GM18861 (cell line): ENCODE data around the gene ZSWIM5.
"Not testable (repeated sequence)": the region's sequence is repeated elsewhere in the genome, so short reads cannot be mapped to it uniquely, and the experiment has no call there.

Experiments
- ATAC-seq: cut with Tn5 transposase; IDR thresholded peaks from one replicate; pipeline ENCODE4 v1.9.1; 2021; ENCODE audit not compliant: unreplicated experiment

ZSWIM5 gene

DNA sequence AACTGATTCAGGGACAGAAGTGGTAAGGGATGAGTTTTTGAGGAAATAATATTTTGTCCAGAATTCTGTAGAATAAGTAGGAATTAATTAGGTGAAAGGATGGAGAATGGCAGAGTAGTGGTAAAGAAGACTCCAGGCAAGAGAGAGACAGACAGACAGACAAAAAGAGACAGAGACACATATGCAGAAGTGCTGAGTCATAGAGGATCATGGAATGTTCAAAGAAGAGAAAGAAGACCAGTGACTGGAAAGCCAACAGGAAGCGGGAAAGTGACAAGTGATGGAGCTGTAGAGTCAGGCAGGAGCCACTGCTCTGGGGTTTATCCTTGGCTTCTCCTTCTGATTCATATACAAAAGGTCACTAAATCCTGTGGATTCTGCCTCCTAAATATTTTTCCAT is 108.5 kb downstream of the ZSWIM5 start:
- no peak for ATAC-seq

DNA sequence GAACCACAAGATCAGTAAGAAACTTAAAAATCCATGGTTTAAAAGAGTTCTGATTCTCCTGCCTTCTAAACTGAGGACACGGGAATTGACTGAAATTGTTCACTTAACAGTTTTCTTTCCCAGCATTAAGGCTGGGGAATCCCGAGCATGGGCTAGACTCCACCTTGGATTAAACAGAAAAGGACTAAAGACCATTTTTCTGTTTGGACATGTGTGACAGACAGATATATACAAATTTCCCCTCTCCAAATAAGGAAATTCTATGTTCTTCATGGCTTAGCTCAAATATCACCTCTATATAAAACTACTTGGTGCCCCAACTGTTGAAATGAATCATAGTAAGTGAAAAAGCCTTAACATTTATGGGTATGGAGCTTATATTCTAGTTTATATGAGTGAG is 109.3 kb downstream of the ZSWIM5 start:
- no peak for ATAC-seq

DNA sequence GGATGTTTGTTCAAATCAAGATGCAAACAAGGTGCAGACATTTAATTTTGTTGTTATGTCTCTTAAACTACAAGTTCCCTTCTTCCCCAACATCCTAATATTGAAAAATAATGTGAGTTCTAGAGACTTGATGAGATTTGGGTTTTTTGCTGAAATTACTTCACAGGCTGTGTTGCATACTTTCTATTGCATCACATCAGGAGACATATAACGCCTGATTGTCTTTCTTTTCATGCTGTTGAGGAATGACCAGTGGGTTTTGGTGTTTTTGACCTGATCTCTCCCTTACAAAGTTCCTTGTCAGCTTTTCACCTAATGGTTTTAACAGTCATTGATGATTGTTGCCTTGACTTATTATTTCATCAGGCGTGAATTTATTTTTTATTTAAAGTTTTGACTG is 111.0 kb downstream of the ZSWIM5 start:
- no peak for ATAC-seq

DNA sequence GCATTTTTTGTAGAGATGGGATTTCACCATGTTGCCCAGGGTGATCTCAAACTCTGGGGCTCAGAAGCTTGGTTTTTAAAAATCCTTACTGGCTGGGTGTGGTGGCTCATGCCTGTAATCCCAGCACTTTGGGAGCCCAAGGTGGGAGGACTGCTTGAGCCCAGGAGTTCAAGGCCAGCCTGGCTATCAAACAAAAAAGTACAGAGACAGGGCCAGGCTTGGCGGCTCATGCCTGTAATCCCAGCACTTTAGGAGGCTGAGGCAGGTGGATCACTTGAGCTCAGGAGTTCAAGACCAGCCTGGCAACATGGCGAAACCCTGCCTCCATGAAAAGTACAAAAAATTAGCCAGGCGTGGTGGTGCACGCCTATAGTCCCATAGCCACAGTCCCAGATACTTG is 112.0 kb downstream of the ZSWIM5 start:
- not testable (repeated sequence) for ATAC-seq

DNA sequence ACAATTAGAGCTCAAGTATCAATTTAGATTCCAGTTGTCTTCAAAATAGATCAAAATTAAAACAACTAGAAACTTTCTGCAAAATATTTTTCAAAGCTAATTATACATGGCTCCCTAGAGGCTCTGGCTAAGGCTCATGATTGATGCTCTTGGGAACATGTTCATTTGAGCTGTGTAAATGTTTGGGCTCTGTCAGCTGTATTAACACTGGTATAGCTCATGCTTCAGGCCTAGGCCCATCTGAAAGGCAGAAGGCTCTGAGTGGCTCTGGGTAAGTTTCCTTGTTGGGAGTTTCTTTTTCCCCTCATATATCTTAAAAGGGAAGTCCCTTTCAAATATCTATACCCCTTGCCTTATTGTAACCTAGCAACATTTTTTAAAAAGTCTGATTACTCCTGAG is 113.1 kb downstream of the ZSWIM5 start:
- ATAC-seq, result no peak

DNA sequence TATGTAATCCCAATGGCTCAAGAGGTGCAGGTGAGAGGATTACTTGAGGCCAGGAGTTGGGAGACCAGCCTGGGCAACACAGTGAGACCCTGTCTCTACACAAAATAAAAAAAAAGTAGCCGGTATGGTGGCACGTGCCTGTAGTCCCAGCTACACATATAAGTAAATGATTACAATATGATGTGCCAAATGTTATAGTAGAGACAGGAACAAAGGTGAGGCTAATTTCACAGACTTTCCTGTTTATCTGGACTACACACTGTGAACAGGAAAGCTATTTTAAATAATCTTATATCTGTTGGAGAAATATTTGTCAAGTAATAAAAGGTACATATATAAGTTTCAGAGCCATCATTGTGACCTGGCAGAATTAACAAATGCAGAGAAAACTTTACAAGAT is 116.7 kb downstream of the ZSWIM5 start:
- ATAC-seq, result no peak

DNA sequence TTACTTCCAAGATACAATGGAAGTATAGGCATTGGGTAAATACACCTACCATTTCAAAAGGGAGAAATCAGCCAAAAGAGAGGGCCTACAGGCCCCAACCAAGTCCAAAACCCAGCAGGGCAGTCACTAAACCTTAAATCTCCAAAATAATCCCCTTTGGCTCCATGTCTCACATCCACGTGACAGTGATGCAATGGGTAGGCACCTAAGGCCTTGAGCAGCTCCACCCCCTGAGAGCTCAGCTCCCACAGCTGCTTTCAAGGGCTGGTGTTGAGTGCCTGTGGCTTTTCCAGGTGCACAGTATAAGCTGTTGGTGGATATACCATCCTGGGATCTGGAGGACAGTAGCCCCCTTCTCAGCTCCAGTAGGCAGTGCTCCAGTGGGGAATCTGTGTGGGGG is 121.8 kb downstream of the ZSWIM5 start:
- ATAC-seq, result no peak

DNA sequence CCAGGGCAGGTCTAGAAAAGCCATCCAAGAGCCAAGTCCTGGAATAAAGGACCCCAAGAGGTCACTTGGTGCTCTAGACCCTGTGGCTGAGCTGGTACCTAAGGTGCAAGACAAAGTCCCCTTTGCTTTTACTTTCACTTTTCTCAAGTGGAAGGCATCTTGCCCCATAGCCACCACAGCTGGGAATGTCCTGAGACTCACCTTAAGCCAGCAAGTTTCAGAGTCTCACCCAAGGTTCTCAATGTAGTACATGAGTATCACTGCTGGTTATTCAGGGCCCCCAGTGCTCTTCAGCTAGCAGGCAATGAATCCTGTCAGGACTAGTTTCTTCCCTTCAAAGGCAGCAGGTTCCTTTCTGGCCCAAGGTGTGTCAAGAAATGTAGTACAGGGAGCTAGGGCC is 126.9 kb downstream of the ZSWIM5 start:
- no peak for ATAC-seq

DNA sequence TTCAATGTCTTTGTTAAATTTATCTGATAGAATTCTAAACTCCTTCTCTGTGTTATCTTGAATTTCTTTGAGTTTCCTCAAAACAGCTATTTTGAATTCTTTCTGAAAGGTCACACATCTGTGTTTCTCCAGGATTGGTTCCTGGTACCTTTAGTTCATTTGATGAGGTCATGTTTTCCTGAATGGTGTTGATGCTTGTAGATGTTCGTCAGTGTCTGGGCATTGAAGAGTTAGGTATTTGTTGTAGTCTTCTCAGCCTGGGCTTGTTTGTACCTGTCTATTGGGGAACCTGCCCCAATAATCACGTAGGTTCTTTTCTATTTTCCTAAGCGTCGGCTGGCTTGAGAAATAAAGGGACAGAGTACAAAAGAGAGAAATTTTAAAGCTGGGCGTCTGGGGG is 129.4 kb downstream of the ZSWIM5 start:
- not testable (repeated sequence) for ATAC-seq

DNA sequence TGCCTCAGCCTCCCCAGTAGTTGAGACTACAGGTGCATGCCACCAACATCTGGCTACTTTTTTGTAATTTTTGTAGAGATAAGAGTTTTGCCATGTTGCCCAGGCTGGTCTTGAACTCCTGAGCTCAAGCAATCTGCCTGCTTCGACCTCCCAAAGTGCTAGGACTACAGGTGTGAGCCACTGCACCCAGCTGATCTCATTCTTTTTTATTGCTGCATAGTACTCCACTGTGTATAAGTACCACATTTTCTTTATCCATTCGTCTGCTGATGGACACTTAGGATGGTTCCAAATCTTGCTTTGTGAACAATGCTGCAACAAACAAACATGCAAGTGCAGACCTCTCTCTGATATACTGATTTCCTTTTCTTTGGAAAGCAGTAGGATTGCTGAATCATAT is 134.8 kb downstream of the ZSWIM5 start:
- ATAC-seq, result no peak

DNA sequence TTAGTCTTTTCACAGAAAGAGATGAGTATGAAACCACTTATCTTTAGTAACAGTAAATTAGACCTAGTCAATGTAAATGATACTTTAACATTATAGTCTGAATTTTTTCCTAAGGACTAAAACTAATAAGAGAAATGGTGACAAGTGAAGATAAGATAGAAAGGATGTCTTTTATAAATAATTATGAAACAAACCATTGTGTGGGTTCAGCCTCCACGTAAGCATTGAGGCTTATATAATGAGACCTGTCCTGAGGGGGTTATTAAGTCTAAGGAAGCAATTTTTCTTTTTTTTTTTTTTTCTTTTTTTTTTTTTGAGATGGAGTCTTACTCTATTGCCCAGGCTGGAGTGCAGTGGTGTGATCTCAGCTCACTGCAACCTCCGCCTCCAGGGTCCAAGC is 138.6 kb downstream of the ZSWIM5 start:
- ATAC-seq, result no peak

DNA sequence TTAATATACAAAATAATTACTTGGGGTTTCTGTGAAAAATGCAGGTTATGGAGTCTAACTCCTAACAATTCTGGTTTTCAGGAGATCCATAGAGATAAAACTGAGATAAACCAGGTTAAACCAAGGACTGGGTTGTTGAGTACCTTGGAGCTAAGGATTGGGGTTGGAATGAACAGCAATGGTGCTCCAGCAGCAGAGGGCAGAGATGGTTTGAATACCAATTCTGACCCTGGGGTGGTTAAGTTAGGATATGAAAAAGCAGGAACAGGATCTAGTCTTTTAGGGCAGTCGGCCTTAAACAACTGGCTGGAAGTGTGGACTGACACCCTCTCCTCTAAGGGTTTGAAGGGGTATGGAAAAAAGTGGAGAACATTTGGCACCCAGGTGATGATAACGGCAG is 141.3 kb downstream of the ZSWIM5 start:
- ATAC-seq, result no peak

DNA sequence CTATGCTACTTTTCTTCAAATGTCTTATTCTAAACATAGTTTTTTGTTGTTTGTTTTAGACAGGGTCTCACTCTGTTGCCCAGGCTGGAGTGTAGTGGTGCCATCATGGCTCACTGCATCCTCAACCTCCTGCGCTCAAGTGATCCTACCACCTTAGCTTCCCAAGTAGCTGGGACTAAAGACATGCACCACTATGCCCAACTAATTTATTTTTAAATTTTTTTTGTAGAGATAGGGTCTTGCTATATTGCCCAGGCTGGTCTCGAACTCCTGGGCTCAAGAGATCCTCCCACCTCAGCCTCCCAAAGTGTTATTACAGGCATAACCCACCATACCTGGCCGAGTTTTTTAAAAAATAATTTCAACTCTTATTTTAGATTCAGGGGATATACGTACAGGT is 143.9 kb downstream of the ZSWIM5 start:
- ATAC-seq, result not testable (repeated sequence)

DNA sequence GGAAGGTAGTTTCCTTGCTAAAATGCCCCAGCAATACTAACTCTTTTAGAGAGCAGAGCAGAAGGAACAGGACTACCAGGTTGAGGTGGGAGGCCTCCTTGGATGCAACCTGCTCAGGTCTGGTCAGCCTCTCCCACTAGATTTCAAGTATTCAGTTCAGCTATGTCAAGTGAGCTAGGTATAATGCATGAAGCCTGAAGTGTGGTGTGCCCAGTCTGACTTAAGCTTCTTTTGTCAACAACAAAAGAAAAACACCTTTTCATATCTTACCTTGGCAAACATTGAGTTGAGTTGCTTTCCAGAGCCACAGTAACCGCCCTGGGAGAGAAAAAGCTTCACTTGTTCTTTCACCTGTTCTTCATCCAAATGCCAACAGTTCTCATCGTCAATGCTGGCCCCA is 146.6 kb downstream of the ZSWIM5 start:
- ATAC-seq, result no peak

DNA sequence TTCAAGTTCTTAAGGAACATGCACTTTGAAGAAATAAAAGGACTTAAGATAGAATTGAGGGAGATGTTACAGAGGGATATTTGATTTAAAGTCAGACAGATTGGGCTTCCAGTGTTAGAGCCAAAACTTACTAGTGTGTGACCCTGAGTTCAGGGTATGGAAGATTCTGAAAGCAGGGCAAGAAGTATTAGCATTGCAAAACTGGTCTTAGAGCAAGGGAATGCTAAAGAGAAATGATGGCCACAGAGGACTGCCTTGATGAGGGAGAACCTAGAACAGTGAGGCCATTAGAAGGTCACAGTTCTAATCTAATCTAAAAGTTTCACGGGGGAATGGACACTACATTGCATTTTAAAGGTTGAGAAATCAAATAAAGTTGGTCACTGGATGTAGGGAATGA is 148.9 kb downstream of the ZSWIM5 start:
- no peak for ATAC-seq

DNA sequence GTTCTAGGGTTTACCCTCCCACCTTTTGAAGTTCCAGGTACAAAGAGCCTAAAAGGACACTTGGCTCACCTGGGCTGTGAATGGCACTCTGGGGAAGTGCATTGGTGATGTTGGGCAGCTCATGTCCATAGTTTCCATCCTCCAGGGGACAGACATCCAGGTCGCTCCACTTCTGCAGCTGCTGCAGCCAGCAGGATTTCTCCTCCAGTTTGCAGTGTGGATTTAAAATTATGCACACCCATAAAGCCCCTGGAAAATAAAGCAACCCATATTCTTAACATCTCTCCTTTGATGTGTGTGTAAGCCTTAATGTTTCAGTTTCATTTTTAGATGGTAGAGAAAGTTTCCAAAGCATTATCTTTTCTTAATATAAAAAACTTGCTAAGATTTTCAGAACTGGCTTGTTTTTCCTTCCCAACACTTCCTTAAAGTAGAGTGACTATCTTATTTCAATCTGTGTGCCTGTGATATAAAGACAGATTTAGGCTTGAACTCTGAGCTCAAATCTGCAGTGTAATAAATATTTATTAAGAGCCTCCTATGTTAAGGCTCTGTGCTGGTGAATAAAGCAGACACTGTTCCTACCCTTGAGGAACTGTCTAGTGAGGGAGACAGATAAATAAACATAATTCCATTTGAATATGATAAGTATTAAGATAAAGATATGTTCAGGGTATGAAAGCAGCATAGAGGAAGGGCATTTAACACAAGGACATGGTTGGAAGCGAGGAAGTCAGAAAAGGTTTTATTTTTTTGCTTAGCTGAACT is 155.2 kb downstream of the ZSWIM5 start:
- ATAC-seq, result no peak

DNA sequence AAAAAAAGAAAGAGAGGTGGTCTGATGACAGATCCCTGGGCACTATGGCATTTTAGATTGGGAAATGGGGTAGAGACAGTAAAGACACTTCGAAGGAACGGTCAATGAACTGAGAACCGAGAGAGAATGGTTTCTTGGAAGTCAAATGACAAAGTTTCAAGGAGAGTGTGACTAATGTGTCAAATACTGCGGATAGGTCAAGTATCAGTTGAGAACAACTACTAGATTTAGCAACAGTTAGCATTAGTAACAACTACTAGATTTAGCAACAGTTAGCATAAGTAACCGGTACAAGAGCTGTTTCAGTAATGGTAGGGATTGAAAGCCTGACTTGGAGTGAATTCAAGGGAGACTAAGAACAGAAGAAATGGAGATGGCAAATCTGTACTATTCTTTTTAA is 159.4 kb downstream of the ZSWIM5 start:
- no peak for ATAC-seq

DNA sequence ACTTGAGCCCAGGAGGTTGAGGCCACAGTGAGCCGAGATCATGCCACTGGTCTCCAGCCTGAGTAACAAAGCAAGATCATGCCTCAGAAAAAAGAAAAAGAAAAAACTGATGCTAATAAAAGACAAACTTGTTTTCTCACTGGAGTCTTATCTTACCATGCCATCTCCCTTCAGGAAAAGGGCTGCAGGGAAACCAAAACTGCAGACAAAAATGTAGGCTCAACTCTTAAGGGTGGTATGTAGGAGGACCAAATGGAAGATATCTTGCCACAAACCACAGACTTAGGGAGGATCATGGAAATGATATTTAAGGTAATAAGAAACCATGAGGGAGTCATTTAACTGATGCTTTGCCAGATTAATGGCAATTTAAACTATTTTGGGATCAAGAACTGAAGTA is 161.5 kb downstream of the ZSWIM5 start:
- no peak for ATAC-seq

DNA sequence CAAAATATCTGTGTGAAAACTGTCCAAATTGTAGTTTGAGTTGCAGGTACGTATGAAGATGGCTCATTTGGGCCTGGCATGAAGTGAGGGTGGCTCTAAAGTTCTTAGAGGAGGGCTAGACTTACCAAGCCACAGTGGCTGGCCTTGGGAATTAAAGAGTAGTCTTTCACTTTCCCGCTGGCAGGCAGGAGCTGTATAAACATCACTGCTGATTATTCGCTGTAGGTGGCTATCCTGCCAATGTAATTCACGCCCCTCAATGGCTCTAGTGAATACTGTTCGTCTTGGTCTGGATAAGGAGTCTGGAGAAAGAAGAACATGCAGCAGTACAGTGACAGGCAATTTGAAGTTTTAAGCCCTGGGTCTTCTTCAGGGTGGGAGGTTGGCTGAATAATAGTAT is 163.3 kb downstream of the ZSWIM5 start:
- ATAC-seq, result no peak

DNA sequence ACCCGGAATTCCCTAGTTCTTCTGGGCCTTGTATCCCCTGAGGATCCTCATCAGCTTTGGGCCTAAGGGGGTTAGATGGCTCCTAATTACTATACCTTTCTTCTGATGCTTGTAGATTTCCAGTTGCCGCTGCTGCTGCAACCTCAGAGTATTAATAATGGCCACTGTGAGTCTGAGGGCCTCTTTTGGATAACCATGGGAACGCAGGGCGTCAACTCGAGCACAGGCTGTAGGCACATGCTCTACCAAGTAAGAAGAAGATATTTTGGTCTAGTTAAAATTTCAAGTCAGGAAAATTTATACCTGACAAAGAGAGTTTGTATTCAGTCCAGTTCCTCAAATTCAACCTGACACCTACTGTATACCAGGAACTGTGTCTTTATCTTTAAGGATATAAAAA is 166.1 kb downstream of the ZSWIM5 start:
- no peak for ATAC-seq

DNA sequence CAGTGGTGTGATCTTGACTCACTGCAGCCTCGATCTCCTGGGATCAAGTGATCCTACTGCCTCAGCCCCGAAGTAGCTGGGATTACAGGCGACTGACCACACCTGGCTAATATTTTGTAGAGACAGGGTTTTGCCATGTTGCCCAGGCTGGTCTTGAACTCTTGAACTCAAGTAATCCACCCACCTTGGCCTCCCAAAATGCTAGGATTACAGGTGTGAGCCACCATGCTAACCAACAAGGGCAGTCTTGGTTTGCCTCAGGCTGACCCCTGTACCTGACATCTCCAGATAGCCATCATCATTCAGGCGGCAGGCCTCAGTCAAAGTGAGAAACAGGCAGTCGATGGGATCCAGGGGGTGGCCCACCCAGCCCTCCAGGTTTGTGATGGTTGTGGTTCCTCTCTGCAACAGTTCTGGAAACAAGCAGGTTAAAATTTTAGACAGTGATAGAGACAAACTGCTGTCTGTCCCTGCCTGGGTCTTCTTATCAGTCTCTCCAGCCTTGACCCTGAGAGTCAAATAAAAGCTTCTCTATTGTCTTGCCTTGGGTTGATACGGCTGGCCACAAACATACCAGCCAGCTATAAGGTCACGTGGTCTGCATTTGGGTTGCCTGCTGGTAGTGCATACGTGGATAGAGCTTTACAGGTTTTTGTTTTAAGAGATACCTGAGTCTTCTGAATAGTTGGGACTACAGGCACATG is 167.6 kb downstream of the ZSWIM5 start:
- no peak for ATAC-seq

DNA sequence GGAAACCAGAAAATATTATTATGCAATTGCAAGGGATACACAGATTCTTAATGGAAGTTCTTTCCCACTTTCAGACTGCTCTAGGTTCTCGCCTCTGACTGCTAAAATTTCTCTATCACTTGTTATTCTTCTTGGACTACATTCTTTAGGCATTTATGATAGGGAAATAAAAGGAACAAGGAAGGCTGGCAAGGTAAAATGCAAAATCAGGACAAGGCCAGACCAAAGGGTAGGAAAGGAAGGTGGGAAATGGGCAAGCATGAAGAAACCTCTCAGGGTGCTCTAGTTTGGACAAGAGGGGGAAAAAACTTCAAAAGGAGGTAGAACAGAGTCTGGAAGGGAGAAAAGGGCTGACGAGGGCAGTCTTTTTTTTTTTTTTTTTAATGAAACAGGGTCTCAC is 168.2 kb downstream of the ZSWIM5 start:
- no peak for ATAC-seq

DNA sequence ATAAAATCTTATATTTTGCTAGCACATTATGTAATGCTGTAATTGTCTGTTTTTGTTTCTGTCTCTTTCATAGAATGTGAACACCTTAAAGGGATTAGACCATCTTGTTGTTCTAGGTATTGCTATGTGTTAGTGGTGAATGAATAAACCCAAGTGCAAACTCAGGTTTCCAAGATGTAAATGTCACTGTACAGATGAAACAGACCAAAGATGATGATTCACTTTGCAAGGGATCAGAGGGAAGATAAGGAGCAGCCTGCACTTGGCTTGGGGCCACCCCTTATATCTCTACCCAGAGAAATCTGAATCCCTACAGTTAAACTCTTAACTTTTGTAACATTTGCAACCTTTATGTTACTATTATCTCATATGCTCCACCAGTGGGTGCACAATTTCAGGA is 168.9 kb downstream of the ZSWIM5 start:
- ATAC-seq, result no peak
